HFFc6 (cell line): ENCODE results near the gene GNGT2. TPM values are rescaled to one million over a fixed set of nuclear protein-coding genes. Genes with fewer than 3 reads are reported as not detected.

Experiments used
- DNase-seq: peaks from one replicate; pipeline ENCODE4 v3.0.0-alpha.2; 2018
- H3K27ac Mint-ChIP-seq: 2 replicates; pipeline ENCODE4 v1.8.0; 2020; ENCODE audit warnings: mild to moderate bottlenecking, mixed read lengths
- H3K27me3 Mint-ChIP-seq: 2 replicates; pipeline ENCODE4 v1.8.0; 2021; ENCODE audit warnings: mild to moderate bottlenecking, moderate library complexity, mixed read lengths; ENCODE audit not compliant: insufficient read depth
- H3K36me3 Mint-ChIP-seq: 2 replicates; pipeline ENCODE4 v1.8.0; 2021; ENCODE audit warnings: low read depth, mixed read lengths
- H3K4me1 Mint-ChIP-seq: 2 replicates; pipeline ENCODE4 v1.8.0; 2020; ENCODE audit warnings: low read depth, mixed read lengths
- H3K4me3 Mint-ChIP-seq: 2 replicates; pipeline ENCODE4 v1.8.0; 2020; ENCODE audit warnings: mild to moderate bottlenecking, moderate library complexity, mixed read lengths
- H3K9me3 Mint-ChIP-seq: 2 replicates; pipeline ENCODE4 v1.8.0; 2020; ENCODE audit warnings: mild to moderate bottlenecking, mixed read lengths
- total RNA-seq, 6 experiments: library from RNA; stranded (reverse); fragmentation: NEBNext Ultra II Directional; extraction: Animal tissue kit (Norgen Biotek cat#: 25700); gene quantifications; 2 replicates in 1 of 6; 3 replicates in 5 of 6; pipeline ENCODE4 v1.2.3, GENCODE V29; 2021
- TF ChIP-seq, protein P1 (sequence below): fragments of 200-600 bp; sonication (generic); IDR thresholded peaks from 2 replicates; pipeline ENCODE4 v1.5.0; 2021; ENCODE audit warnings: antibody characterized with exemption, mild to moderate bottlenecking

GNGT2 gene
- total RNA-seq, 6 experiments from 2014 or later, result not detected

DNA sequence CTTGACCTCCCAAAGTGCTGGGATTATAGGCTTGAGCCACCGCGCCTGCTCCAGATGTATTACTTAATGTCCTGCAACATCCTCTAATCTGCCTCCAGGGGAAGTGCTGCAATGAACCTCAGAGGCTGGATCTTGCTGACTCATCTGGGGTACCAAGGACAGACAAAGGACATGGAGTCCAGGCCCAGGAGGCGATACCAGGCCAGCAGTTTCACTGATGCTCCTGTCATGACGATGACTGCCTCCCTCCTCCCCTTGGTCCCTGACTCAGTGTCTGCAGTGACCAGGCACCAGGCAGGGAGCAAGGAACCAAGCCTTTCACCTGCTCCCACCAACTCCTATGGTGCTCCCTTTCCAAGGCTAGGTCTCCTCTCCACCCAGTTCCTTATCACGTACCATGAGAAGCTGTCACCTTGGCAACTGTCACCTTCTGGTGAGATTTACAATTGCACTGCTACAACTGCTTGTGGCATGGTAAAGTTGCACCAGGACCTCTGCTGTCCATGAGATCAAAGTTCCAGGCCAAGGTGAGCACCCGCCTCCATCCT lies 41.8 kb upstream of the GNGT2 start:
- peak; percentile 21 for DNase-seq

DNA sequence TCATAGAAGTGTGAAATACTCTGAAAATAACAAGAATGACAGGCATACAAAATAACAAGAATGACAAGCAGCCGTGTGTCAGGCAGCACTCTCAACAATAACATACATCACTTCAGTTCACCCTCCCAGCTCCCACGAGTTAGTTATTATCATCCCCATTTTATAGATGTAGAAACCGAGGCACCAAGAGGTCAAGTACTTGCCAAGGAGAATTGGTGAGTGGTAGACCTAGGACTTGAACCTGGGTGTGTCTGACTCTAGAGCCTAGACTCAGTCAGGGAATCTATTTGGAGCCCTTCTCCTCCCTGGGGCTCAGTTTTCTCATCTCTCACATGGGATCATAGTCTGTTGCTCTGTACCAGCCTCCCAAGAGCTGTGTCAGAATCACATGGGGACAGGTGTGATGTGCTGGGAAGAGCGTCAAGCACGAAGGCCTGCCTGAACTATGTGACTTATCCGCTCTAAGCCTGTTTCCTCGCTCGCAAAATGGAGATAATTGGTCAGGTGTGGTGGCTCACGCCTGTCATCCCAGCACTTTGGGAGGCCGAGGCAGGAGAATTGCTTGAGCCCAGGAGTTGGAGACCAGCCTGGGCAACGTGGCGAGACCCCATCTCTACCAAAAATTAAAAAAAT lies 39.6 kb upstream of the GNGT2 start:
- no peak for DNase-seq
- TF ChIP-seq, protein P1, sequence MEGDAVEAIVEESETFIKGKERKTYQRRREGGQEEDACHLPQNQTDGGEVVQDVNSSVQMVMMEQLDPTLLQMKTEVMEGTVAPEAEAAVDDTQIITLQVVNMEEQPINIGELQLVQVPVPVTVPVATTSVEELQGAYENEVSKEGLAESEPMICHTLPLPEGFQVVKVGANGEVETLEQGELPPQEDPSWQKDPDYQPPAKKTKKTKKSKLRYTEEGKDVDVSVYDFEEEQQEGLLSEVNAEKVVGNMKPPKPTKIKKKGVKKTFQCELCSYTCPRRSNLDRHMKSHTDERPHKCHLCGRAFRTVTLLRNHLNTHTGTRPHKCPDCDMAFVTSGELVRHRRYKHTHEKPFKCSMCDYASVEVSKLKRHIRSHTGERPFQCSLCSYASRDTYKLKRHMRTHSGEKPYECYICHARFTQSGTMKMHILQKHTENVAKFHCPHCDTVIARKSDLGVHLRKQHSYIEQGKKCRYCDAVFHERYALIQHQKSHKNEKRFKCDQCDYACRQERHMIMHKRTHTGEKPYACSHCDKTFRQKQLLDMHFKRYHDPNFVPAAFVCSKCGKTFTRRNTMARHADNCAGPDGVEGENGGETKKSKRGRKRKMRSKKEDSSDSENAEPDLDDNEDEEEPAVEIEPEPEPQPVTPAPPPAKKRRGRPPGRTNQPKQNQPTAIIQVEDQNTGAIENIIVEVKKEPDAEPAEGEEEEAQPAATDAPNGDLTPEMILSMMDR, result no peak
- Mint-ChIP-seq H3K36me3 (no peaks in the 10 kb centered on the region), H3K9me3 (no peaks in the 10 kb centered on the region), H3K4me1 (peaks cover 7% of the 10 kb centered on the region), H3K27ac (no peak overlapping the region), H3K27me3 (peaks cover 25% of the 10 kb centered on the region), H3K4me3 (no peak overlapping the region)

More for the DNA sequence above, 41.8 kb upstream of the GNGT2 start:
- H3K27ac Mint-ChIP-seq, result no peak overlapping the region
- no peaks in the 10 kb centered on the region for H3K36me3 Mint-ChIP-seq
- H3K9me3 Mint-ChIP-seq, result no peaks in the 10 kb centered on the region
- TF ChIP-seq, protein P1, result no peak
- H3K27me3 Mint-ChIP-seq, result peaks cover 22% of the 10 kb centered on the region
- H3K4me3 Mint-ChIP-seq, result no peak overlapping the region
- peaks cover 7% of the 10 kb centered on the region for H3K4me1 Mint-ChIP-seq

DNA sequence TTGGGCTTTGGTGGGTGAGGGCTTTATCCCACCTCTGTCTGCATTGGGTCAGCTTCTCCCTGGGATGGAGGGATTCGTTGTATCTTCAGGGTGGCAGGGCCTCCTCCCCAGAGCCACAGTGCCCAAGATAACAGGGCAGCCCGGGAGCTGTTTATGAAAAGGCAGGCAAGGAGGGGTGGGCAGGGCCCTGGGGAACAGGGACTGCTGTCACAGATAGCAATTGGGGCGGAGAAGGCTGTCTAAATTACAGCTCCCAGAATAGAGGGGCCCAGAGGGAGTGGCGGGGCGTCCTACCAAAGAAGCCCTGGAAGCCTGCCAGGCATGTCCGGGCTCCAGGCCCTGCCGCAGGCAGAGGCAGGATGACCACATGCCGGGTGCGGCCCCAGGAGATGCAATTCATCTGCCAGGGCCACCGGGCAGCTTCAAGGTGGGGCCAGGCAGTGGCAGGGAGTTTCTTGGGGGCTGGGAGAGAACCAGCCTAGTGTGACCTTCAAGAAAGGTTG lies 39.0 kb upstream of the GNGT2 start:
- H3K4me1 Mint-ChIP-seq, result peaks cover 7% of the 10 kb centered on the region
- peaks cover 25% of the 10 kb centered on the region for H3K27me3 Mint-ChIP-seq
- DNase-seq, result no peak
- no peaks in the 10 kb centered on the region for H3K9me3 Mint-ChIP-seq
- TF ChIP-seq, protein P1, result no peak
- no peak overlapping the region for H3K27ac Mint-ChIP-seq
- no peak overlapping the region for H3K4me3 Mint-ChIP-seq
- H3K36me3 Mint-ChIP-seq, result no peaks in the 10 kb centered on the region

DNA sequence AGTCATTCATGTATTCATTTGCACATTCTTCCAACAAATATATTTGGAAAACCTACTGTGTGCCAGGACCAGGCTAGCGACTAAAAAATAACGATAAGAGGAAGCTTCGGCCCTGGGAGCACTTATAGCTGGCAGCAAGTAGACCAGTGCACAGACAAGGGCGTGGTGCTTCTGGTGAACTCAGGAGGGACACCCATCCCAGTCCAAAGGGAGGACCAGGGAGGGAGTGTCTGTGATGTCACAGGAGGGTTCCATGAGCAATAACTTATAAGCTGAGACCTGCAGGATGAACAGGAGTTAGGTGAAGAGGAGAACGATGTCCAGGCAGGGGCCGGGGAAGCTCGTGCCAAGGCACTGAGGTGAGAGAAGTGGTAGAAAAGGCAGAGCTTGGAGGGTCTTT lies 37.6 kb upstream of the GNGT2 start:
- Mint-ChIP-seq H3K9me3 (no peaks in the 10 kb centered on the region), H3K27me3 (peaks cover 33% of the 10 kb centered on the region), H3K4me3 (no peak overlapping the region), H3K4me1 (peaks cover 7% of the 10 kb centered on the region), H3K36me3 (no peaks in the 10 kb centered on the region), H3K27ac (no peak overlapping the region)
- no peak for DNase-seq
- TF ChIP-seq, protein P1, result no peak

DNA sequence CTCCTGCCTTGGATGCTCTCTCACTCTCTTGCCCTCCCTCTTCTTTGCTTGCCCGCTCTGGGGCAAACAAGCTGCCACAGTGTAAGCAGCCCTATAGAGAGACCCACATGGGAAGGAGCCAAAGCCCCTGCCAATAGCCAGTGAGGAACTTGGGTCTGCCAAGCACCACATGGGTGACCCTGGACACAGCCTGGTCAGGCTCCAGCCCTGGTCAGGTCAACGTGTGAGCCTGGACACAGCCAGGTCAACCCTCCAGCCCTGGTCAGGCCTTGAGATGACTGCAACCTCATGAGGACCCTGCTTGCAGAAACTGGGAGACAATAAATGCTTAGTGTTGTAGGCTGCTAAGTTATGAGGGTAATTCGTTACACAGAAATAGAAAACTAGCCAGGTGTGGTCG lies 34.5 kb upstream of the GNGT2 start:
- Mint-ChIP-seq H3K4me1 (peaks cover 7% of the 10 kb centered on the region), H3K4me3 (no peak overlapping the region), H3K36me3 (no peaks in the 10 kb centered on the region), H3K27ac (no peak overlapping the region), H3K27me3 (peaks cover 32% of the 10 kb centered on the region), H3K9me3 (no peaks in the 10 kb centered on the region)
- TF ChIP-seq, protein P1, result no peak
- no peak for DNase-seq
